GM23338 (cell line): Measurements from ENCODE around the gene RASGRP1. TPM values are rescaled to one million over a fixed set of nuclear protein-coding genes. Genes with fewer than 3 reads are reported as not detected.
"Not testable (repeated sequence)": the region's sequence is repeated elsewhere in the genome, so short reads cannot be mapped to it uniquely, and the experiment has no call there.

ENCODE experiments used
- ATAC-seq: fragments of 200-7000 bp; cut with Tn5 transposase; 3 replicates; pipeline ENCODE4 v1.9.1; 2020
- DNase-seq: peaks from one replicate; pipeline ENCODE4 v3.0.0-alpha.2; 2015; ENCODE audit warnings: low spot score
- H2AFZ ChIP-seq: fragments of 200-600 bp; sonication (generic); 2 replicates; pipeline ENCODE4 v1.8.0; 2016; ENCODE audit warnings: antibody characterized with exemption, mild to moderate bottlenecking, moderate library complexity
- H3F3A ChIP-seq: fragments of 200-600 bp; sonication (generic); replicated peaks from 2 replicates; pipeline ENCODE4 v1.8.0; 2017; ENCODE audit warnings: antibody characterized with exemption, mixed run types, low read depth
- H3K27ac ChIP-seq: fragments of 200-600 bp; sonication (generic); 2 replicates; pipeline ENCODE4 v1.6.1; 2016; ENCODE audit warnings: low read depth
- H3K27me3 ChIP-seq: fragments of 200-600 bp; sonication (generic); 2 replicates; pipeline ENCODE4 v1.8.0; 2016; ENCODE audit warnings: mild to moderate bottlenecking, mixed run types, moderate library complexity; ENCODE audit not compliant: insufficient read depth
- H3K36me3 ChIP-seq: fragments of 200-600 bp; sonication (generic); 2 replicates; pipeline ENCODE4 v1.8.0; 2016; ENCODE audit warnings: mild to moderate bottlenecking; ENCODE audit not compliant: insufficient read depth
- H3K4me1 ChIP-seq: fragments of 200-600 bp; sonication (generic); 2 replicates; pipeline ENCODE4 v1.8.0; 2016; ENCODE audit warnings: mild to moderate bottlenecking, moderate library complexity; ENCODE audit not compliant: insufficient read depth
- H3K4me2 ChIP-seq: fragments of 200-600 bp; sonication (generic); 2 replicates; pipeline ENCODE4 v1.7.1; 2017; ENCODE audit warnings: mixed run types
- H3K4me3 ChIP-seq: fragments of 200-600 bp; sonication (generic); 2 replicates; pipeline ENCODE4 v1.6.1; 2016; ENCODE audit warnings: mixed run types
- H3K79me2 ChIP-seq: fragments of 200-600 bp; sonication (generic); replicated peaks from 2 replicates; pipeline ENCODE4 v1.8.0; 2017; ENCODE audit warnings: mild to moderate bottlenecking; ENCODE audit not compliant: insufficient read depth
- H3K9me2 ChIP-seq: fragments of 200-600 bp; sonication (generic); 2 replicates; pipeline ENCODE4 v1.8.0; 2017; ENCODE audit not compliant: insufficient read depth
- H4K20me1 ChIP-seq: fragments of 200-600 bp; sonication (generic); replicated peaks from 2 replicates; pipeline ENCODE4 v1.8.0; 2017; ENCODE audit warnings: mild to moderate bottlenecking; ENCODE audit not compliant: insufficient read depth
- H3K27ac Mint-ChIP-seq: 2 replicates; pipeline ENCODE4 v1.8.0; 2020; ENCODE audit warnings: inconsistent platforms, mild to moderate bottlenecking, moderate library complexity, mixed read lengths
- H3K27me3 Mint-ChIP-seq: 3 replicates; pipeline ENCODE4 v1.8.0; 2022; ENCODE audit warnings: low read depth, mild to moderate bottlenecking, moderate library complexity, mixed read lengths, inconsistent platforms; ENCODE audit not compliant: insufficient read depth, poor library complexity
- H3K36me3 Mint-ChIP-seq: 3 replicates; pipeline ENCODE4 v1.8.0; 2021; ENCODE audit warnings: low read depth, mild to moderate bottlenecking, inconsistent platforms, moderate library complexity, mixed read lengths
- H3K4me1 Mint-ChIP-seq: 3 replicates; pipeline ENCODE4 v1.8.0; 2020; ENCODE audit warnings: mild to moderate bottlenecking, inconsistent platforms, mixed read lengths
- H3K4me3 Mint-ChIP-seq: 3 replicates; pipeline ENCODE4 v1.8.0; 2021; ENCODE audit warnings: moderate library complexity, mild to moderate bottlenecking, inconsistent platforms, mixed read lengths
- H3K9me3 Mint-ChIP-seq: 3 replicates; pipeline ENCODE4 v1.8.0; 2020; ENCODE audit warnings: moderate library complexity, mild to moderate bottlenecking, inconsistent platforms, mixed read lengths
- CREB1 ChIP-seq: fragments of 250-450 bp; sonication (Bioruptor Pico); IDR thresholded peaks from 2 replicates; pipeline ENCODE4 v1.5.0; 2020; ENCODE audit warnings: low read depth, mild to moderate bottlenecking, moderate library complexity
- EZH2 ChIP-seq: fragments of 200-600 bp; sonication (generic); IDR thresholded peaks from one replicate; pipeline ENCODE4 v1.8.0; 2017; ENCODE audit warnings: antibody characterized with exemption, mild to moderate bottlenecking, low read depth; ENCODE audit not compliant: unreplicated experiment
- EZH2phosphoT487 ChIP-seq: fragments of 200-600 bp; sonication (generic); IDR thresholded peaks from one replicate; pipeline ENCODE4 v1.8.1; 2018; ENCODE audit warnings: antibody characterized with exemption; ENCODE audit not compliant: unreplicated experiment
- JUNB ChIP-seq: IDR thresholded peaks from one replicate; pipeline ENCODE4 v1.6.1; 2016; ENCODE audit warnings: antibody characterized with exemption; ENCODE audit not compliant: unreplicated experiment
- NANOG ChIP-seq: IDR thresholded peaks from 2 replicates; pipeline ENCODE4 v1.6.1; 2016; ENCODE audit warnings: antibody characterized with exemption, borderline replicate concordance
- POLR2AphosphoS5 ChIP-seq: IDR thresholded peaks from 2 replicates; pipeline ENCODE4 v1.6.1; 2016; ENCODE audit warnings: antibody characterized with exemption, low read depth
- REST ChIP-seq: IDR thresholded peaks from one replicate; pipeline ENCODE4 v1.6.1; 2018; ENCODE audit warnings: antibody characterized with exemption; ENCODE audit not compliant: unreplicated experiment
- STAT1 ChIP-seq: IDR thresholded peaks from one replicate; pipeline ENCODE4 v1.6.1; 2016; ENCODE audit warnings: antibody characterized with exemption; ENCODE audit not compliant: unreplicated experiment
- ZNF114 ChIP-seq: fragments of 250-450 bp; sonication (Bioruptor Pico); IDR thresholded peaks from 2 replicates; pipeline ENCODE4 v1.5.0; 2020; ENCODE audit warnings: mild to moderate bottlenecking, moderate library complexity
- ZNF331 ChIP-seq: fragments of 250-450 bp; sonication (Bioruptor Pico); IDR thresholded peaks from 2 replicates; pipeline ENCODE4 v1.5.0; 2020; ENCODE audit warnings: low read depth, mild to moderate bottlenecking, moderate library complexity
- polyA plus RNA-seq: library from polyadenylated mRNA; unstranded; fragments of >200 nt; fragmentation: Nextera tagmentation; extraction: Ambion mirVana; gene quantifications from 2 replicates; pipeline ENCODE4 v1.2.1, GENCODE V29; 2016
- total RNA-seq: library from RNA; depleted of rRNA; stranded (reverse); fragments of >200 nt; shearing (Covaris generic); gene quantifications from 2 replicates; pipeline ENCODE4 v1.2.3, GENCODE V29; 2014
- TF ChIP-seq, protein P1 (sequence below), 2 experiments: fragments of 200-600 bp in 1 of 2; sonication (generic) in 1 of 2; conservative IDR thresholded peaks; 2 replicates each; pipeline versions ENCODE4 v1.5.1 to v1.6.1; 2016 to 2017; ENCODE audit warnings: antibody characterized with exemption in 2 of 2, low read depth in 2 of 2, mild to moderate bottlenecking in 2 of 2, moderate library complexity in 1 of 2
- TF ChIP-seq, protein P2 (sequence below): fragments of 250-450 bp; sonication (Bioruptor Pico); IDR thresholded peaks from 2 replicates; pipeline ENCODE4 v1.5.0; 2020; ENCODE audit warnings: mild to moderate bottlenecking, moderate library complexity

The RASGRP1 gene
- total and polyA plus RNA-seq, 2 experiments from 2014 or later = 1.1 to 1.2 TPM

DNA sequence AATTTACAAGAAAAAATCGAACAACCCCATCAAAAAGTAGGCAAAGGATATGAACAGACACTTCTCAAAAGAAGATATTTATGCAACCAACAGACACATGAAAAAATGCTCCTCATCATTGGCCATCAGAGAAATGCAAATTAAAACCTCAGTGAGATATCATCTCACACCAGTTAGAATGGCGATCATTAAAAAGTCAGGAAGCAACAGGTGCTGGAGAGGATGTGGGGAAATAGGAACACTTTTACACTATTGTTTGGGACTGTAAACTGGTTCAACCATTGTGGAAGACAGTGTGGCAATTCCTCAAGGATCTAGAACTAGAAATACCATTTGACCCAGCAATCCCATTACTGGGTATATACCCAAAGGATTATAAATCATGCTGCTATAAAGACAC lies 21.4 kb upstream of the RASGRP1 start:
- H2AFZ ChIP-seq, H3K4me2 ChIP-seq, H3K27me3 Mint-ChIP-seq, H3K79me2 ChIP-seq, H3K4me1 Mint-ChIP-seq, H3K9me2 ChIP-seq, H3K27ac ChIP-seq, ATAC-seq, DNase-seq, H3K4me3 Mint-ChIP-seq, H3K4me1 ChIP-seq, H3K27ac Mint-ChIP-seq, H3K36me3 Mint-ChIP-seq, H3K4me3 ChIP-seq, H4K20me1 ChIP-seq, H3K27me3 ChIP-seq, H3K36me3 ChIP-seq, H3K9me3 Mint-ChIP-seq, H3F3A ChIP-seq: not testable (repeated sequence)

GRCh38 chr15:38578626-38579025 lies 14.0 kb upstream of the RASGRP1 start:
- peaks cover 8% of the 10 kb centered on the region for H3K9me3 Mint-ChIP-seq
- H3K27me3 Mint-ChIP-seq = peaks cover 6% of the 10 kb centered on the region
- Histone ChIP-seq H3F3A (no peaks in the 10 kb centered on the region), H3K4me3 (no peak overlapping the region), H3K27ac (no peak overlapping the region), H3K27me3 (no peaks in the 10 kb centered on the region), H2AFZ (no peak overlapping the region), H3K4me1 (peaks cover 5% of the 10 kb centered on the region; the same call in 1 of the 2 replicates), H3K79me2 (no peaks in the 10 kb centered on the region), H4K20me1 (no peaks in the 10 kb centered on the region), H3K36me3 (no peaks in the 10 kb centered on the region), H3K9me2 (0 out of 2 replicates have a peak, but pooled peaks cover 4% of the 10 kb centered on the region), H3K4me2 (no peak overlapping the region)
- H3K36me3 Mint-ChIP-seq = no peaks in the 10 kb centered on the region; the same call in 2 of the 3 replicates
- peaks cover 16% of the 10 kb centered on the region for H3K4me1 Mint-ChIP-seq
- DNase-seq (no peak), ATAC-seq (no peak)
- no peak overlapping the region for H3K27ac Mint-ChIP-seq
- no peak overlapping the region for H3K4me3 Mint-ChIP-seq
- TF ChIP-seq CREB1 (CRISPR knock-in tag) (no peak), REST (no peak), NANOG (no peak), ZNF114 (CRISPR knock-in tag) (no peak), ZNF331 (no peak), EZH2phosphoT487 (no peak), STAT1 (no peak), POLR2AphosphoS5 (no peak), EZH2 (no peak), JUNB (no peak)
- TF ChIP-seq, protein P1, sequence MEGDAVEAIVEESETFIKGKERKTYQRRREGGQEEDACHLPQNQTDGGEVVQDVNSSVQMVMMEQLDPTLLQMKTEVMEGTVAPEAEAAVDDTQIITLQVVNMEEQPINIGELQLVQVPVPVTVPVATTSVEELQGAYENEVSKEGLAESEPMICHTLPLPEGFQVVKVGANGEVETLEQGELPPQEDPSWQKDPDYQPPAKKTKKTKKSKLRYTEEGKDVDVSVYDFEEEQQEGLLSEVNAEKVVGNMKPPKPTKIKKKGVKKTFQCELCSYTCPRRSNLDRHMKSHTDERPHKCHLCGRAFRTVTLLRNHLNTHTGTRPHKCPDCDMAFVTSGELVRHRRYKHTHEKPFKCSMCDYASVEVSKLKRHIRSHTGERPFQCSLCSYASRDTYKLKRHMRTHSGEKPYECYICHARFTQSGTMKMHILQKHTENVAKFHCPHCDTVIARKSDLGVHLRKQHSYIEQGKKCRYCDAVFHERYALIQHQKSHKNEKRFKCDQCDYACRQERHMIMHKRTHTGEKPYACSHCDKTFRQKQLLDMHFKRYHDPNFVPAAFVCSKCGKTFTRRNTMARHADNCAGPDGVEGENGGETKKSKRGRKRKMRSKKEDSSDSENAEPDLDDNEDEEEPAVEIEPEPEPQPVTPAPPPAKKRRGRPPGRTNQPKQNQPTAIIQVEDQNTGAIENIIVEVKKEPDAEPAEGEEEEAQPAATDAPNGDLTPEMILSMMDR (conservative IDR thresholded peaks at IDR 0.05; ENCODE audit: low read depth in 2 of 2) = no peak
- TF ChIP-seq, protein P2, sequence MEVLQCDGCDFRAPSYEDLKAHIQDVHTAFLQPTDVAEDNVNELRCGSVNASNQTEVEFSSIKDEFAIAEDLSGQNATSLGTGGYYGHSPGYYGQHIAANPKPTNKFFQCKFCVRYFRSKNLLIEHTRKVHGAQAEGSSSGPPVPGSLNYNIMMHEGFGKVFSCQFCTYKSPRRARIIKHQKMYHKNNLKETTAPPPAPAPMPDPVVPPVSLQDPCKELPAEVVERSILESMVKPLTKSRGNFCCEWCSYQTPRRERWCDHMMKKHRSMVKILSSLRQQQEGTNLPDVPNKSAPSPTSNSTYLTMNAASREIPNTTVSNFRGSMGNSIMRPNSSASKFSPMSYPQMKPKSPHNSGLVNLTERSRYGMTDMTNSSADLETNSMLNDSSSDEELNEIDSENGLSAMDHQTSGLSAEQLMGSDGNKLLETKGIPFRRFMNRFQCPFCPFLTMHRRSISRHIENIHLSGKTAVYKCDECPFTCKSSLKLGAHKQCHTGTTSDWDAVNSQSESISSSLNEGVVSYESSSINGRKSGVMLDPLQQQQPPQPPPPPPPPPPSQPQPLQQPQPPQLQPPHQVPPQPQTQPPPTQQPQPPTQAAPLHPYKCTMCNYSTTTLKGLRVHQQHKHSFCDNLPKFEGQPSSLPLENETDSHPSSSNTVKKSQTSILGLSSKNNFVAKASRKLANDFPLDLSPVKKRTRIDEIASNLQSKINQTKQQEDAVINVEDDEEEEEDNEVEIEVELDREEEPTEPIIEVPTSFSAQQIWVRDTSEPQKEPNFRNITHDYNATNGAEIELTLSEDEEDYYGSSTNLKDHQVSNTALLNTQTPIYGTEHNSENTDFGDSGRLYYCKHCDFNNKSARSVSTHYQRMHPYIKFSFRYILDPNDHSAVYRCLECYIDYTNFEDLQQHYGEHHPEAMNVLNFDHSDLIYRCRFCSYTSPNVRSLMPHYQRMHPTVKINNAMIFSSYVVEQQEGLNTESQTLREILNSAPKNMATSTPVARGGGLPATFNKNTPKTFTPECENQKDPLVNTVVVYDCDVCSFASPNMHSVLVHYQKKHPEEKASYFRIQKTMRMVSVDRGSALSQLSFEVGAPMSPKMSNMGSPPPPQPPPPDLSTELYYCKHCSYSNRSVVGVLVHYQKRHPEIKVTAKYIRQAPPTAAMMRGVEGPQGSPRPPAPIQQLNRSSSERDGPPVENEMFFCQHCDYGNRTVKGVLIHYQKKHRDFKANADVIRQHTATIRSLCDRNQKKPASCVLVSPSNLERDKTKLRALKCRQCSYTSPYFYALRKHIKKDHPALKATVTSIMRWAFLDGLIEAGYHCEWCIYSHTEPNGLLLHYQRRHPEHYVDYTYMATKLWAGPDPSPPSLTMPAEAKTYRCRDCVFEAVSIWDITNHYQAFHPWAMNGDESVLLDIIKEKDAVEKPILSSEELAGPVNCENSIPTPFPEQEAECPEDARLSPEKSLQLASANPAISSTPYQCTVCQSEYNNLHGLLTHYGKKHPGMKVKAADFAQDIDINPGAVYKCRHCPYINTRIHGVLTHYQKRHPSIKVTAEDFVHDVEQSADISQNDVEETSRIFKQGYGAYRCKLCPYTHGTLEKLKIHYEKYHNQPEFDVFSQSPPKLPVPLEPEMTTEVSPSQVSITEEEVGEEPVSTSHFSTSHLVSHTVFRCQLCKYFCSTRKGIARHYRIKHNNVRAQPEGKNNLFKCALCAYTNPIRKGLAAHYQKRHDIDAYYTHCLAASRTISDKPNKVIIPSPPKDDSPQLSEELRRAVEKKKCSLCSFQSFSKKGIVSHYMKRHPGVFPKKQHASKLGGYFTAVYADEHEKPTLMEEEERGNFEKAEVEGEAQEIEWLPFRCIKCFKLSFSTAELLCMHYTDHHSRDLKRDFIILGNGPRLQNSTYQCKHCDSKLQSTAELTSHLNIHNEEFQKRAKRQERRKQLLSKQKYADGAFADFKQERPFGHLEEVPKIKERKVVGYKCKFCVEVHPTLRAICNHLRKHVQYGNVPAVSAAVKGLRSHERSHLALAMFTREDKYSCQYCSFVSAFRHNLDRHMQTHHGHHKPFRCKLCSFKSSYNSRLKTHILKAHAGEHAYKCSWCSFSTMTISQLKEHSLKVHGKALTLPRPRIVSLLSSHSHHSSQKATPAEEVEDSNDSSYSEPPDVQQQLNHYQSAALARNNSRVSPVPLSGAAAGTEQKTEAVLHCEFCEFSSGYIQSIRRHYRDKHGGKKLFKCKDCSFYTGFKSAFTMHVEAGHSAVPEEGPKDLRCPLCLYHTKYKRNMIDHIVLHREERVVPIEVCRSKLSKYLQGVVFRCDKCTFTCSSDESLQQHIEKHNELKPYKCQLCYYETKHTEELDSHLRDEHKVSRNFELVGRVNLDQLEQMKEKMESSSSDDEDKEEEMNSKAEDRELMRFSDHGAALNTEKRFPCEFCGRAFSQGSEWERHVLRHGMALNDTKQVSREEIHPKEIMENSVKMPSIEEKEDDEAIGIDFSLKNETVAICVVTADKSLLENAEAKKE (CRISPR knock-in tag) = no peak
